ENCODE measurements around the gene BNIP1. TPM values are rescaled to one million over a fixed set of nuclear protein-coding genes. Genes with fewer than 3 reads are reported as not detected.

BNIP1 gene
- total and polyA plus RNA-seq, 2 experiments from 2014 or later: 13.7 to 14.1 TPM

DNA sequence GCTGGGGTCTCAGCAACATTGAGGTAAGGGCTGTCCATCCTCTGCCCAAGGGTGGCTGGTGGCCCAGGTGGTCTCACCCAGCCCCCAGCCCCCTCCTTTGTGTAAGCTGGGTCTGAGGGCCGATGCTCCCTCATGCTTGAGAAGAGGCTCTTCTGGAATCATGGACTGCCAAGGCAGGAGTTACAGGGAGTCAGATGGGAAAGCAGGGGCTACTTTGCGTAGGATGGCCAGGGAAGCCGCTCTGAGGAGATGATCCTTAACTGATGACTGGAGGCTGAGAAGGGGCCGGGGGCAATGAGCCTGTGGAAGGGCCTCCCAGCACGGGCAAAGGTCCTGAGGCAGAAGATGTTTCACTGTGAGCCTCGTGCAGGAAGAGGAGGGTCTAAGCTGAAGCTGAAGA lies 67.0 kb downstream of the BNIP1 start:
- Histone ChIP-seq H4K20me1 (ENCODE audit: insufficient read depth) (no peaks in the 10 kb centered on the region), H3K4me1 (ENCODE audit: insufficient read depth) (no peaks in the 10 kb centered on the region), H3K9me3 (ENCODE audit: low read depth) (no peaks in the 10 kb centered on the region), H3K4me3 (no peak overlapping the region), H3K4me2 (ENCODE audit: unreplicated experiment) (no peak overlapping the region), H3K9me2 (ENCODE audit: insufficient read depth) (no peaks in the 10 kb centered on the region), H2AFZ (no peak overlapping the region), H3K27me3 (replicated peaks; ENCODE audit: insufficient read depth) (peaks cover 50% of the 10 kb centered on the region), H3K79me2 (ENCODE audit: insufficient read depth) (no peaks in the 10 kb centered on the region), H3K36me3 (ENCODE audit: low read depth) (no peaks in the 10 kb centered on the region), H3K27ac (no peak overlapping the region), H3F3A (ENCODE audit: insufficient read depth) (no peaks in the 10 kb centered on the region), H3K9ac (no peak overlapping the region)
- TF ChIP-seq EZH2phosphoT487 (IDR thresholded peaks at IDR 0.05; ENCODE audit: insufficient read depth, low read depth): no peak
- no peak for TF ChIP-seq EZH2 (IDR thresholded peaks at IDR 0.05; ENCODE audit: insufficient read depth, poor library complexity, severe bottlenecking)
- in situ Hi-C loops (cut with MboI): no loop called here
- 50 to 56% methylated on average over 6 of the region's 6 CpGs for WGBS, 2 experiments (ENCODE audit: low coverage in 1 of 2, low lambda C conversion rate in 2 of 2, missing lambda C conversion rate in 2 of 2)
- no peak for DNase-seq

DNA sequence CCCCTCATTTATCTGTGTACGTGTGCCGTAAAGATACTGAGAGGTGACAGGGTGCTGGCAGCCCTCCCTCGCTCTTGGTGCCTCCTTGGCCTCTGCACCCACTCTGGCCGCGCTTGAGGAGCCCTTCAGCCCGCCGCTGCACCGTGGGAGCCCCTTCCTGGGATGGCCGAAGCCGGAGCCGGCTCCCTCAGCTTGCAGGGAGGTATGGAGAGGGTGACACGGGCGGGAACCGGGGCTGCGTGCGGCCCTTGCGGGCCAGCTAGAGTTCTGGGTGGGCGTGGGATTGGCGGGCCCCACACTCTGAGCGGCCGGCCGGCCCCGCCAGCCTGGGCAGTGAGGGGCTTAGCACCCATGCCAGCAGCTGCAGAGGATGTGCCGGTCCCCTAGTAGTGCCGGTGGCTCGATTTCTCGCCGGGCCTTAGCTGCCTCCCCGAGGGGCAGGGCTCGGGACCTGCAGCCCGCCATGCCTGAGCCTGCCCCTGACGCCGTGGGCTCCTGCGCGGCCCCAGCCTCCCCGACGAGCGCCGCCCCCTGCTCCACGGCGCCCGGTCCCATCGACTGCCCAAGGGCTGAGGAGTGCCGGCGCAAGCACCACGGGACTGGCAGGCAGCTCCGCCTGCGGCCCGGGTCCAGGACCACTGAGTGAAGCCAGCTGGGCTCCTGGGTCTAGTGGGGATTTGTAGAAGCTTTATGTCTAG lies 69.1 kb downstream of the BNIP1 start:
- H3K9me2 ChIP-seq (ENCODE audit: insufficient read depth): no peaks in the 10 kb centered on the region
- H3K4me2 ChIP-seq (ENCODE audit: unreplicated experiment): no peak overlapping the region
- H3K79me2 ChIP-seq (ENCODE audit: insufficient read depth): no peaks in the 10 kb centered on the region
- no peaks in the 10 kb centered on the region for H3K36me3 ChIP-seq (ENCODE audit: low read depth)
- no peak overlapping the region for H3K4me3 ChIP-seq
- no peak for TF ChIP-seq EZH2phosphoT487 (IDR thresholded peaks at IDR 0.05; ENCODE audit: insufficient read depth, low read depth)
- TF ChIP-seq EZH2 (IDR thresholded peaks at IDR 0.05; ENCODE audit: insufficient read depth, poor library complexity, severe bottlenecking): no peak
- H3K4me1 ChIP-seq (ENCODE audit: insufficient read depth): no peaks in the 10 kb centered on the region
- no peaks in the 10 kb centered on the region for H3F3A ChIP-seq (ENCODE audit: insufficient read depth)
- no peaks in the 10 kb centered on the region for H4K20me1 ChIP-seq (ENCODE audit: insufficient read depth)
- no peak overlapping the region for H2AFZ ChIP-seq
- peaks cover 55% of the 10 kb centered on the region for H3K27me3 ChIP-seq (replicated peaks; ENCODE audit: insufficient read depth)
- no peak overlapping the region for H3K9ac ChIP-seq
- no peaks in the 10 kb centered on the region for H3K9me3 ChIP-seq (ENCODE audit: low read depth)
- in situ Hi-C loops (cut with MboI): no loop called here
- no peak for DNase-seq
- 75 to 79% methylated on average over 23 to 36 of the region's 49 CpGs for WGBS, 2 experiments (ENCODE audit: low coverage in 1 of 2, low lambda C conversion rate in 2 of 2, missing lambda C conversion rate in 2 of 2)
- no peak overlapping the region for H3K27ac ChIP-seq

Other genes with a start within 250 kb of the BNIP1 start
- gene RPL26L1, start 185.1 kb upstream of the BNIP1 start, total RNA-seq (2014; rRNA removed; shearing (Covaris generic)): 24.3 and 30.7 TPM in 2 replicates
- 102 and 104 TPM in 2 replicates for gene RPL26L1, start 185.1 kb upstream of the BNIP1 start, polyA plus RNA-seq (2016; fragmentation: Nextera tagmentation; extraction: Ambion mirVana)
- 175 and 204 TPM in 2 replicates for gene ATP6V0E1, start 160.8 kb upstream of the BNIP1 start, total RNA-seq (2014; rRNA removed; shearing (Covaris generic))
- gene ATP6V0E1, start 160.8 kb upstream of the BNIP1 start, polyA plus RNA-seq (2016; fragmentation: Nextera tagmentation; extraction: Ambion mirVana): 675 and 702 TPM in 2 replicates
- 10.0 and 14.6 TPM in 2 replicates for gene CREBRF, start 88.2 kb upstream of the BNIP1 start, total RNA-seq (2014; rRNA removed; shearing (Covaris generic))
- 3.2 and 3.5 TPM in 2 replicates for gene CREBRF, start 88.2 kb upstream of the BNIP1 start, polyA plus RNA-seq (2016; fragmentation: Nextera tagmentation; extraction: Ambion mirVana)
- gene NKX2-5, start 90.7 kb downstream of the BNIP1 start, total RNA-seq (2014; rRNA removed; shearing (Covaris generic)): not detected in 2 replicates
- 0.11 TPM in 1 of 2 replicates, not detected in the other for gene NKX2-5, start 90.7 kb downstream of the BNIP1 start, polyA plus RNA-seq (2016; fragmentation: Nextera tagmentation; extraction: Ambion mirVana)
- gene STC2, start 183.9 kb downstream of the BNIP1 start, total RNA-seq (2014; rRNA removed; shearing (Covaris generic)): 281 and 330 TPM in 2 replicates
- 173 and 184 TPM in 2 replicates for gene STC2, start 183.9 kb downstream of the BNIP1 start, polyA plus RNA-seq (2016; fragmentation: Nextera tagmentation; extraction: Ambion mirVana)

All from GM23248 (cell line).